SK-N-SH treated with all-trans-retinoic acid at 6 μM for 48 hours (cell line): ENCODE data around the gene NME8.

Source experiments
- ATAC-seq: fragments of 200-7000 bp; cut with Tn5 transposase; 3 replicates; pipeline ENCODE4 v1.9.1; 2020; ENCODE audit warnings: mild to moderate bottlenecking, moderate library complexity
- ARNTL ChIP-seq: fragments of 450-650 bp; formaldehyde crosslinking; IDR thresholded peaks from 2 replicates; pipeline ENCODE4 v1.5.0; 2020; ENCODE audit warnings: low read depth, mild to moderate bottlenecking, moderate library complexity, borderline replicate concordance
- BACH2 ChIP-seq: fragments of 250-450 bp; sonication (Bioruptor Pico); IDR thresholded peaks from 2 replicates; pipeline ENCODE4 v1.9.0; 2021; ENCODE audit warnings: mild to moderate bottlenecking, borderline replicate concordance
- CSDC2 ChIP-seq: fragments of 250-450 bp; sonication (Bioruptor Pico); IDR thresholded peaks from 2 replicates; pipeline ENCODE4 v1.5.0; 2020; ENCODE audit warnings: mild to moderate bottlenecking, moderate library complexity
- ESRRG ChIP-seq: fragments of 250-450 bp; sonication (Bioruptor Pico); IDR thresholded peaks from 2 replicates; pipeline ENCODE4 v1.6.1; 2021; ENCODE audit warnings: mild to moderate bottlenecking
- GLIS3 ChIP-seq: fragments of 250-450 bp; sonication (Bioruptor Pico); IDR thresholded peaks from 2 replicates; pipeline ENCODE4 v1.5.0; 2020; ENCODE audit warnings: mild to moderate bottlenecking, moderate library complexity
- ISL1 ChIP-seq: fragments of 250-450 bp; sonication (Bioruptor Pico); IDR thresholded peaks from 2 replicates; pipeline ENCODE4 v2.1.2; 2022; ENCODE audit warnings: mild to moderate bottlenecking, moderate library complexity
- OSR1 ChIP-seq: fragments of 250-450 bp; sonication (Bioruptor Pico); IDR thresholded peaks from 2 replicates; pipeline ENCODE4 v1.8.0; 2022; ENCODE audit warnings: moderate library complexity, mild to moderate bottlenecking, inconsistent platforms
- PPARA ChIP-seq: fragments of 250-450 bp; sonication (Bioruptor Pico); IDR thresholded peaks from 2 replicates; pipeline ENCODE4 v1.5.0; 2020; ENCODE audit warnings: mild to moderate bottlenecking, borderline replicate concordance
- RARB ChIP-seq: fragments of 250-450 bp; sonication (Bioruptor Pico); IDR thresholded peaks from 2 replicates; pipeline ENCODE4 v1.8.0; 2021; ENCODE audit warnings: mild to moderate bottlenecking, moderate library complexity
- SNAI2 ChIP-seq: fragments of 250-450 bp; sonication (Bioruptor Pico); IDR thresholded peaks from 2 replicates; pipeline ENCODE4 v1.5.0; 2020; ENCODE audit warnings: mild to moderate bottlenecking, moderate library complexity
- TCF4 ChIP-seq: fragments of 250-450 bp; sonication (Bioruptor Pico); IDR thresholded peaks from 2 replicates; pipeline ENCODE4 v1.8.0; 2021; ENCODE audit warnings: mild to moderate bottlenecking, moderate library complexity, borderline replicate concordance
- TOX ChIP-seq: fragments of 250-450 bp; sonication (Bioruptor Pico); IDR thresholded peaks from 2 replicates; pipeline ENCODE4 v1.8.0; 2021; ENCODE audit warnings: mild to moderate bottlenecking, moderate library complexity, borderline replicate concordance
- ZC3H10 ChIP-seq: fragments of 250-450 bp; sonication (Bioruptor Pico); IDR thresholded peaks from 2 replicates; pipeline ENCODE4 v1.5.1; 2021; ENCODE audit warnings: mild to moderate bottlenecking, moderate library complexity
- ZFP3 ChIP-seq: fragments of 250-450 bp; sonication (Bioruptor Pico); IDR thresholded peaks from 2 replicates; pipeline ENCODE4 v1.5.0; 2020; ENCODE audit warnings: mild to moderate bottlenecking, moderate library complexity
- ZFP30 ChIP-seq: fragments of 450-650 bp; formaldehyde crosslinking; IDR thresholded peaks from 2 replicates; pipeline ENCODE4 v1.5.0; 2022; ENCODE audit warnings: mild to moderate bottlenecking, moderate library complexity
- ZNF565 ChIP-seq: fragments of 450-650 bp; formaldehyde crosslinking; conservative IDR thresholded peaks from 2 replicates; pipeline ENCODE4 v1.5.0; 2020; ENCODE audit warnings: low read depth, mild to moderate bottlenecking, moderate library complexity
- ZNF70 ChIP-seq: fragments of 450-650 bp; formaldehyde crosslinking; IDR thresholded peaks from 2 replicates; pipeline ENCODE4 v1.5.0; 2020; ENCODE audit warnings: mild to moderate bottlenecking, moderate library complexity
- ZNF8 ChIP-seq: fragments of 450-650 bp; formaldehyde crosslinking; IDR thresholded peaks from 2 replicates; pipeline ENCODE4 v1.5.0; 2020; ENCODE audit warnings: mild to moderate bottlenecking, moderate library complexity
- TF ChIP-seq, protein P1 (sequence below): fragments of 250-450 bp; sonication (Bioruptor Pico); IDR thresholded peaks from 2 replicates; pipeline ENCODE4 v1.5.1; 2021; ENCODE audit warnings: mild to moderate bottlenecking, moderate library complexity
- TF ChIP-seq, protein P2 (sequence below): fragments of 250-450 bp; sonication (Bioruptor Pico); IDR thresholded peaks from 2 replicates; pipeline ENCODE4 v1.8.0; 2021; ENCODE audit warnings: low read depth, mild to moderate bottlenecking, moderate library complexity, borderline replicate concordance
- TF ChIP-seq, protein P3 (sequence below): fragments of 250-450 bp; sonication (Bioruptor Pico); IDR thresholded peaks from 2 replicates; pipeline ENCODE4 v1.5.1; 2020; ENCODE audit warnings: low read depth, mild to moderate bottlenecking, moderate library complexity
- TF ChIP-seq, protein P4 (sequence below): fragments of 250-450 bp; sonication (Bioruptor Pico); IDR thresholded peaks from 2 replicates; pipeline ENCODE4 v1.5.0; 2020; ENCODE audit warnings: mild to moderate bottlenecking, moderate library complexity
- TF ChIP-seq, protein P5 (sequence below): fragments of 250-450 bp; sonication (Bioruptor Pico); IDR thresholded peaks from 2 replicates; pipeline ENCODE4 v1.8.0; 2020; ENCODE audit warnings: mild to moderate bottlenecking, moderate library complexity, borderline replicate concordance

The NME8 gene

DNA sequence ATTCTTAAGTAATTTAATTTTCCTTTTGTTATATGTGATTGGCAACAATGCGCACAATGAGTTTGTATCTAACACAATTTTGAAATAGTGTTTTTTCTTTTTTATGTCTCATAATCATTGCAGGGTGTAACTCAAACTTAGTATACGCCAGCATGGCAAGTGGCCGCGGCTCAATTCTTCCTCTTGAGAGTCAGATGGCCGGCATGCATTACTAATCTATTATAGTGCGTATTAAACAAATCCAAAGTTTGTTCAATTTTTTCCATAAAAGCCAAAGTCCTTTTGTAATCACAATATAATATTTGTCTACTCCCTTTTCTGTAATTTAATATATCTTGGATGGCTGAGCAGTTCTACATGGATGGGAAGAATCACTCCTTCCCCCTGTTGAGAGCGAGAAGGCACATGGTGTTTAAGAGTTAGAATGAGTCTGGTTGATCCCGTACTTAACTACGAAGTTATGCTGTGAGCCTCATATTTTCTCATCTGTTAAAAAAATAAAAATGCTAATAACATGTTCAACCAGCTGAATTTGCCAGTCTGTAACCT, 84.7 kb downstream of the NME8 start:
- no peak for ATAC-seq
- TF ChIP-seq OSR1 (CRISPR knock-in tag) (no peak), ARNTL (CRISPR knock-in tag) (no peak), RARB (CRISPR knock-in tag) (no peak), ISL1 (CRISPR knock-in tag) (no peak), TCF4 (no peak), ZNF565 (no peak), ZNF70 (no peak), PPARA (CRISPR knock-in tag) (no peak), CSDC2 (CRISPR knock-in tag) (no peak), ZC3H10 (CRISPR knock-in tag) (no peak), ESRRG (no peak)
- TF ChIP-seq, protein P1, sequence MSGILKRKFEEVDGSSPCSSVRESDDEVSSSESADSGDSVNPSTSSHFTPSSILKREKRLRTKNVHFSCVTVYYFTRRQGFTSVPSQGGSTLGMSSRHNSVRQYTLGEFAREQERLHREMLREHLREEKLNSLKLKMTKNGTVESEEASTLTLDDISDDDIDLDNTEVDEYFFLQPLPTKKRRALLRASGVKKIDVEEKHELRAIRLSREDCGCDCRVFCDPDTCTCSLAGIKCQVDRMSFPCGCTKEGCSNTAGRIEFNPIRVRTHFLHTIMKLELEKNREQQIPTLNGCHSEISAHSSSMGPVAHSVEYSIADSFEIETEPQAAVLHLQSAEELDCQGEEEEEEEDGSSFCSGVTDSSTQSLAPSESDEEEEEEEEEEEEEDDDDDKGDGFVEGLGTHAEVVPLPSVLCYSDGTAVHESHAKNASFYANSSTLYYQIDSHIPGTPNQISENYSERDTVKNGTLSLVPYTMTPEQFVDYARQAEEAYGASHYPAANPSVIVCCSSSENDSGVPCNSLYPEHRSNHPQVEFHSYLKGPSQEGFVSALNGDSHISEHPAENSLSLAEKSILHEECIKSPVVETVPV (CRISPR knock-in tag) = no peak
- TF ChIP-seq, protein P2, sequence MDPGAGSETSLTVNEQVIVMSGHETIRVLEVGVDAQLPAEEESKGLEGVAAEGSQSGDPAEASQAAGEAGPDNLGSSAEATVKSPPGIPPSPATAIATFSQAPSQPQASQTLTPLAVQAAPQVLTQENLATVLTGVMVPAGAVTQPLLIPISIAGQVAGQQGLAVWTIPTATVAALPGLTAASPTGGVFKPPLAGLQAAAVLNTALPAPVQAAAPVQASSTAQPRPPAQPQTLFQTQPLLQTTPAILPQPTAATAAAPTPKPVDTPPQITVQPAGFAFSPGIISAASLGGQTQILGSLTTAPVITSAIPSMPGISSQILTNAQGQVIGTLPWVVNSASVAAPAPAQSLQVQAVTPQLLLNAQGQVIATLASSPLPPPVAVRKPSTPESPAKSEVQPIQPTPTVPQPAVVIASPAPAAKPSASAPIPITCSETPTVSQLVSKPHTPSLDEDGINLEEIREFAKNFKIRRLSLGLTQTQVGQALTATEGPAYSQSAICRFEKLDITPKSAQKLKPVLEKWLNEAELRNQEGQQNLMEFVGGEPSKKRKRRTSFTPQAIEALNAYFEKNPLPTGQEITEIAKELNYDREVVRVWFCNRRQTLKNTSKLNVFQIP (CRISPR knock-in tag) = no peak
- TF ChIP-seq, protein P3, sequence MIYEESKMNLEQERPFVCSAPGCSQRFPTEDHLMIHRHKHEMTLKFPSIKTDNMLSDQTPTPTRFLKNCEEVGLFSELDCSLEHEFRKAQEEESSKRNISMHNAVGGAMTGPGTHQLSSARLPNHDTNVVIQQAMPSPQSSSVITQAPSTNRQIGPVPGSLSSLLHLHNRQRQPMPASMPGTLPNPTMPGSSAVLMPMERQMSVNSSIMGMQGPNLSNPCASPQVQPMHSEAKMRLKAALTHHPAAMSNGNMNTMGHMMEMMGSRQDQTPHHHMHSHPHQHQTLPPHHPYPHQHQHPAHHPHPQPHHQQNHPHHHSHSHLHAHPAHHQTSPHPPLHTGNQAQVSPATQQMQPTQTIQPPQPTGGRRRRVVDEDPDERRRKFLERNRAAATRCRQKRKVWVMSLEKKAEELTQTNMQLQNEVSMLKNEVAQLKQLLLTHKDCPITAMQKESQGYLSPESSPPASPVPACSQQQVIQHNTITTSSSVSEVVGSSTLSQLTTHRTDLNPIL (CRISPR knock-in tag) = no peak
- TF ChIP-seq, protein P4, sequence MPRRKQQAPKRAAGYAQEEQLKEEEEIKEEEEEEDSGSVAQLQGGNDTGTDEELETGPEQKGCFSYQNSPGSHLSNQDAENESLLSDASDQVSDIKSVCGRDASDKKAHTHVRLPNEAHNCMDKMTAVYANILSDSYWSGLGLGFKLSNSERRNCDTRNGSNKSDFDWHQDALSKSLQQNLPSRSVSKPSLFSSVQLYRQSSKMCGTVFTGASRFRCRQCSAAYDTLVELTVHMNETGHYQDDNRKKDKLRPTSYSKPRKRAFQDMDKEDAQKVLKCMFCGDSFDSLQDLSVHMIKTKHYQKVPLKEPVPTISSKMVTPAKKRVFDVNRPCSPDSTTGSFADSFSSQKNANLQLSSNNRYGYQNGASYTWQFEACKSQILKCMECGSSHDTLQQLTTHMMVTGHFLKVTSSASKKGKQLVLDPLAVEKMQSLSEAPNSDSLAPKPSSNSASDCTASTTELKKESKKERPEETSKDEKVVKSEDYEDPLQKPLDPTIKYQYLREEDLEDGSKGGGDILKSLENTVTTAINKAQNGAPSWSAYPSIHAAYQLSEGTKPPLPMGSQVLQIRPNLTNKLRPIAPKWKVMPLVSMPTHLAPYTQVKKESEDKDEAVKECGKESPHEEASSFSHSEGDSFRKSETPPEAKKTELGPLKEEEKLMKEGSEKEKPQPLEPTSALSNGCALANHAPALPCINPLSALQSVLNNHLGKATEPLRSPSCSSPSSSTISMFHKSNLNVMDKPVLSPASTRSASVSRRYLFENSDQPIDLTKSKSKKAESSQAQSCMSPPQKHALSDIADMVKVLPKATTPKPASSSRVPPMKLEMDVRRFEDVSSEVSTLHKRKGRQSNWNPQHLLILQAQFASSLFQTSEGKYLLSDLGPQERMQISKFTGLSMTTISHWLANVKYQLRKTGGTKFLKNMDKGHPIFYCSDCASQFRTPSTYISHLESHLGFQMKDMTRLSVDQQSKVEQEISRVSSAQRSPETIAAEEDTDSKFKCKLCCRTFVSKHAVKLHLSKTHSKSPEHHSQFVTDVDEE = no peak

DNA sequence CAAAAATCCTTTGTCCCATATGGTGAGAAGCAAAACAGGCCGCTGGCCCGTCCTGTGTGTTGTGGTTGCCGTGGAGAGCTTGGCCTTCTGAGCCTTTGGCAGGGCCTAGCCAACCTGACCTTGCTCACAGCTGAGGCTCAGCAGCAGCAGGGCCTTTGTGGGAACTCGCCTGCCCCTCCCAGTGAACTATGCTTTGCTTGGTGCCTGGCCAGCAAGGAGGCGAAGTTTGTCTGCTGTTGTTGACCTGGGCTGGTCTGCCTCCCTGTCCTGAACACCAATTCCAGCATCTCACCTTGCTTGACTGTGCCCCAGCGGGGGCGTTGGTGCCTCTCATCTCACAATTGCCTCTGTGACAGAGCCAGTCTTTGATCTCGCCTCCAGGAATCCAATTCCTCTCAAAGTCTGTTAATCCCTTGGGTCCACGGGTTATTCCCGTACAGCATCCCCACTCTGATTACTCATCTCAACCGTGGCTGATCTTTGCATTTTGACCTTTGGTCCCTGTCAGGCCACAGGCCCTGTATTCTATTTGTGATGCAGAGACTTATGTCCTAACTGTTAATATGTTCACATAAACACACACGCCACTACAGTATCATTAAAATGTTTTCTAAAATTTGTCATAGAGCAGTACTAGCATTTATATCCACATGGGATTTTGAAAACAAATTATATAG, 94.7 kb downstream of the NME8 start:
- peak; percentile 51 for ATAC-seq

DNA sequence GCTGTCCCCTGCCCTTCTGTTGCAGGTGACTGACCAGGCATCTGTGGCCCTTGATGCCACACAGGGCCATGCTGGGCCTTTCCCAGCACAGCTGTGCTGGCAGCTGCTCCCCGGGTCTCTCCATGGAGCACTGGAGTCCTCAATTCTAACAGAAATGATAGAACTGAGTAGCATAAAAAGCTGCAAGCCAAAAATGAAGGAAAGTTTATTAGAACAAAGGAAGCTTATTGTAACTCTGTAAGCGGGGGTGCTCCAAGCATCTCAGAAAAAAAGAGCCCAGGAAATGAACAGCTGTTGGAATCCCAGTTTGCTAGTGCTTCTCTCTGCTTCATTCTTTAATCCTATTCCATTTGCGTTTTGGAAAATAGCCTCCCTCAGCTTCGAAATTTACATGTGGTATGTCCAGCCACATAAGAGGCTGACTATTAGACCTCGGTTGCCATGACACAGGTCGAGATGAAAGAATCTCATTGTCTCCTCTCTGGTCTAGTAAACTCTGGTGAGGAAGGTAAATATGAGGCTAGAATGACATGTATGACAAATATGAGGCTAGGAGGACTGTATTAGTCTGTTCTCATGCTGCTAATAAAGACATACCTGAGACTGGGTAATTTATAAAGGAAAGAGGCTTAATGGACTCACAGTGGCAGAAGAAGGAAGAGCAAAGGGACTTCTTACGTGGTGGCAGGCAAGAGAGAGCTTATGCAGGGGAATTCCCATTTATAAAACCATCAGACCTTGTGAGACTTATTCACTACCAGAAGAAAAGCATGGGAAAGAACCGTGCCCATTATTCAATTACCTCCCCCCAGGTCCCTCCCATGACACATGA, 95.7 kb downstream of the NME8 start:
- no peak for TF ChIP-seq TCF4
- peak; percentile 75 for TF ChIP-seq ZNF8 (CRISPR knock-in tag)
- TF ChIP-seq, all 23 proteins: peak for 1
- ATAC-seq = no peak

More for the DNA sequence above, 94.7 kb downstream of the NME8 start:
- no peak for TF ChIP-seq ARNTL (CRISPR knock-in tag)
- TF ChIP-seq, all 23 proteins: peak for 0

DNA sequence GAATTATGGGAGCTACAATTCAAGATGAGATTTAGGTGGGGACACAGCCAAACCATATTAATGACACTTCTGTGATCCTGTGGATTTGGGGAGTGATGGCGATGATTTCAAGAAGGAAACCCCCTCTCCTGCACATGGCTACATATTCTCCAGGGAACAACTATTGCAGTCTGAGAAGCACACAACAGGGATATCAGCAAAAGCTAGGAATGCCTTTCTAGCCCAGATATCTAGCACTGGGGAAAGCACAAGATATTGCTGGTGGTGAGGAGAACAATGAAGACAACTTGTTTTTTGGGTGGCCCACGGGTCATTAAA, 96.3 kb downstream of the NME8 start:
- ATAC-seq = no peak
- TF ChIP-seq, protein P5, sequence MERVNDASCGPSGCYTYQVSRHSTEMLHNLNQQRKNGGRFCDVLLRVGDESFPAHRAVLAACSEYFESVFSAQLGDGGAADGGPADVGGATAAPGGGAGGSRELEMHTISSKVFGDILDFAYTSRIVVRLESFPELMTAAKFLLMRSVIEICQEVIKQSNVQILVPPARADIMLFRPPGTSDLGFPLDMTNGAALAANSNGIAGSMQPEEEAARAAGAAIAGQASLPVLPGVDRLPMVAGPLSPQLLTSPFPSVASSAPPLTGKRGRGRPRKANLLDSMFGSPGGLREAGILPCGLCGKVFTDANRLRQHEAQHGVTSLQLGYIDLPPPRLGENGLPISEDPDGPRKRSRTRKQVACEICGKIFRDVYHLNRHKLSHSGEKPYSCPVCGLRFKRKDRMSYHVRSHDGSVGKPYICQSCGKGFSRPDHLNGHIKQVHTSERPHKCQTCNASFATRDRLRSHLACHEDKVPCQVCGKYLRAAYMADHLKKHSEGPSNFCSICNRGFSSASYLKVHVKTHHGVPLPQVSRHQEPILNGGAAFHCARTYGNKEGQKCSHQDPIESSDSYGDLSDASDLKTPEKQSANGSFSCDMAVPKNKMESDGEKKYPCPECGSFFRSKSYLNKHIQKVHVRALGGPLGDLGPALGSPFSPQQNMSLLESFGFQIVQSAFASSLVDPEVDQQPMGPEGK = no peak
- no peak for TF ChIP-seq ISL1 (CRISPR knock-in tag)
- TF ChIP-seq, protein P3 (CRISPR knock-in tag) = no peak
- no peak for TF ChIP-seq RARB (CRISPR knock-in tag)
- TF ChIP-seq OSR1 (CRISPR knock-in tag) = no peak
- no peak for TF ChIP-seq GLIS3
- no peak for TF ChIP-seq ZFP3
- no peak for TF ChIP-seq PPARA (CRISPR knock-in tag)
- no peak for TF ChIP-seq BACH2 (CRISPR knock-in tag)
- TF ChIP-seq TOX (CRISPR knock-in tag) = no peak
- TF ChIP-seq TCF4 = no peak
- no peak for TF ChIP-seq SNAI2
- no peak for TF ChIP-seq ZFP30
- TF ChIP-seq ESRRG = no peak
- no peak for TF ChIP-seq CSDC2 (CRISPR knock-in tag)
